ENCODE results near the gene ZBTB20. TPM values are rescaled to one million over a fixed set of nuclear protein-coding genes. Genes with fewer than 3 reads are reported as not detected.

The ZBTB20 gene
- total and polyA plus RNA-seq, 2 of the 4 experiments (the other 2 are of a cell fraction): 0.75 to 14.7 TPM

- ChIA-PET CTCF (no interaction called here), POLR2A (ENCODE audit: unreplicated experiment) (no interaction called here)
- H3K4me3 ChIP-seq (ENCODE audit: insufficient read depth, low read depth, low read length): no peak overlapping the region
- peaks cover 7 to 38% of the 10 kb centered on the region in 2 experiments for H3K79me1 ChIP-seq (ENCODE audit: low read depth in 1 of 2, low read length in 2 of 2)
- no peak overlapping the region for H2BK20ac ChIP-seq (ENCODE audit: low read depth, low read length)
- H3K23ac ChIP-seq (ENCODE audit: low read depth, low read length): no peak overlapping the region
- H3K56ac ChIP-seq (ENCODE audit: extremely low read depth, insufficient read depth, low read length): no peak overlapping the region
- no peak overlapping the region for H4K8ac ChIP-seq (ENCODE audit: low read depth in 2 of 2, low read length in 2 of 2)
- no peak overlapping the region for H2BK5ac ChIP-seq (ENCODE audit: low read depth, low read length, poor library complexity, severe bottlenecking)
- no peak overlapping the region for H3K4me2 ChIP-seq (ENCODE audit: low read depth, low read length)
- H3K9me1 ChIP-seq (ENCODE audit: insufficient read depth, low read length): peaks cover 9% of the 10 kb centered on the region
- H3K4ac ChIP-seq (ENCODE audit: low read depth, low read length): no peak overlapping the region
- H3K9ac ChIP-seq (ENCODE audit: low read depth, low read length): no peak overlapping the region
- peaks cover 11% of the 10 kb centered on the region for H3K4me1 ChIP-seq (ENCODE audit: control insufficient read depth, insufficient read depth, low read length)
- no peak overlapping the region for H3K27ac ChIP-seq (ENCODE audit: insufficient read depth, low read length)
- no peak overlapping the region for H2AFZ ChIP-seq (replicated peaks; ENCODE audit: low read length, poor library complexity)
- H2AK5ac ChIP-seq (ENCODE audit: low read depth, low read length): no peak overlapping the region
- TF ChIP-seq RAD21 (IDR thresholded peaks at IDR 0.05; ENCODE audit: low read length): no peak
- TF ChIP-seq CHD1 (IDR thresholded peaks at IDR 0.05; ENCODE audit: low read depth, low read length): no peak
- no peak for TF ChIP-seq FOS (IDR thresholded peaks at IDR 0.05; ENCODE audit: low read depth, low read length)
- no peak for TF ChIP-seq MXI1 (IDR thresholded peaks at IDR 0.05; ENCODE audit: borderline replicate concordance, low read depth, low read length)
- no peak for TF ChIP-seq CTCF (conservative IDR thresholded peaks at IDR 0.05; ENCODE audit: low read depth, low read length)
- TF ChIP-seq POLR2A (IDR thresholded peaks at IDR 0.05; ENCODE audit: low read depth, low read length): no peak
- no peak overlapping the region for H3K18ac ChIP-seq (ENCODE audit: low read depth, low read length)
- no peak overlapping the region for H4K5ac ChIP-seq (ENCODE audit: low read depth, low read length)
- BruUV-seq (replicated peaks): no TSS peak
- in situ Hi-C loops (cut with MboI; ENCODE audit: low sequenced_read_pairs) (no loop called here), intact Hi-C loops (cut with micrococcal nuclease) (no loop called here), dilution Hi-C loops (cut with HindIII; ENCODE audit: low sequenced_read_pairs, unreplicated experiment) (no loop called here)
- DNase-seq (no peak), ATAC-seq (ENCODE audit: low read depth) (no peak)
- no peaks in the 10 kb centered on the region for H3K36me3 ChIP-seq (ENCODE audit: control insufficient read depth, insufficient read depth, low read length)
- no peak overlapping the region for H2BK120ac ChIP-seq (ENCODE audit: low read depth, low read length)
- no peak overlapping the region for H4K91ac ChIP-seq (ENCODE audit: insufficient read depth, low read depth, low read length)
- H3K14ac ChIP-seq (replicated peaks; ENCODE audit: low read depth, low read length): no peak overlapping the region
- H4K20me1 ChIP-seq (ENCODE audit: insufficient read depth, low read length): 0 out of 2 replicates have a peak, but pooled peaks cover 3% of the 10 kb centered on the region
- WGBS, 2 experiments (ENCODE audit: extremely low coverage in 2 of 2, insufficient read length in 1 of 2): no CpG with 5 or more reads among the region's 1 CpG
- no peak overlapping the region for H2BK15ac ChIP-seq (ENCODE audit: low read depth, low read length)
- H3K27me3 ChIP-seq (ENCODE audit: control insufficient read depth, insufficient read depth, low read length): no peaks in the 10 kb centered on the region
- no peak overlapping the region for H2AK9ac ChIP-seq (replicated peaks; ENCODE audit: low read depth, low read length, poor library complexity)
- no peaks in the 10 kb centered on the region for H3K9me3 ChIP-seq (ENCODE audit: control insufficient read depth, insufficient read depth, low read length)
These were observed 644.9 kb downstream of the ZBTB20 start for GRCh38 chr3:114502204-114502603.

Data from IMR-90 (cell line).